Bronchial epithelial cell (primary cell): ENCODE results near the gene TXNDC17. TPM values are rescaled to one million over a fixed set of nuclear protein-coding genes. Genes with fewer than 3 reads are reported as not detected.

Source experiments
- DNase-seq: peaks from one replicate; pipeline ENCODE4 v3.0.0-alpha.2; 2010; ENCODE audit warnings: low read depth
- FAIRE-seq: peaks from 2 replicates; lab custom pipeline; 2011; peaks lifted over from hg19 to GRCh38; lab: Jason Lieb, UNC
- H3K27me3 ChIP-seq: 2 replicates; pipeline ENCODE4 v1.5.1; 2011; ENCODE audit warnings: low read length; ENCODE audit not compliant: control insufficient read depth, insufficient read depth
- H3K36me3 ChIP-seq: 2 replicates; pipeline ENCODE4 v1.5.1; 2011; ENCODE audit warnings: low read length; ENCODE audit not compliant: control insufficient read depth, insufficient read depth
- H3K4me3 ChIP-seq: 2 replicates; pipeline ENCODE4 v1.5.1; 2011; ENCODE audit warnings: mild to moderate bottlenecking, low read depth, low read length, control low read depth
- total RNA-seq: library from RNA; depleted of rRNA; stranded (reverse); fragments of >200 nt; gene quantifications from 2 replicates; pipeline ENCODE4 v1.2.1, GENCODE V29; 2014
- TF ChIP-seq, protein P1 (sequence below): IDR thresholded peaks from 2 replicates; pipeline ENCODE4 v1.5.1; 2011; ENCODE audit warnings: mild to moderate bottlenecking, moderate library complexity, low read length, control low read depth, inconsistent platforms; ENCODE audit not compliant: insufficient read depth, severe bottlenecking

Gene TXNDC17
- total RNA-seq, 1 donor from 2014 or later, result 222 TPM

DNA sequence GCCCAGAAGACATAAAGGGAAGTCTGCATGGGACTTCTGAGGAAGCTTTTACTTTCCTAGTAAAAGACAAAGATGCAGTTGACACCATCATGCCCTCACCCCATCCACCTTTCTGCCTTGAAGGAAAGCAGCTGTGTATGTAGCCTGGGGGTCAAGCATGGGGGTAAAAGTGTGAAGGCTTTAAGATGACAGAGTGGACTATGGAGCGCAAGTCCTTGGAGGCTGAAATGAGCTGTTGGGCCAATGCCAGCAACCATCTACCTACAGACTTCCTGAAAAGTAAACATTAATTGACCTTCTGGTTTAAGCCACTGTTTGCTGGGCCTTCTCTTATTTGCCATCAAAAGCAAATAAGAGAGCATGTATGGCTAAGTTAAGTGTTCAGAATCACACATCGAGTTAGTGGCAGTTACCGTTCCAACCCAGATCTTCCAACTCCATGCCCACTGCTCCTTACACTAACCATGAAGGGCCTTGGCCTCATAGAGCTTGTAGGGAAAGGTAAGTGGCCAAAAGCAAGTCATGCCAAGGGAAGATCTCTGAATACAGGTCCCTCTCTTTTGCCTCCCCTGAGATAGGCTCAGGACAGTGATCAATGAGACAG is 42.3 kb downstream of the TXNDC17 start:
- no peak for FAIRE-seq
- no peaks in the 10 kb centered on the region for H3K36me3 ChIP-seq
- H3K27me3 ChIP-seq, result no peaks in the 10 kb centered on the region
- no peak overlapping the region for H3K4me3 ChIP-seq
- TF ChIP-seq, protein P1, sequence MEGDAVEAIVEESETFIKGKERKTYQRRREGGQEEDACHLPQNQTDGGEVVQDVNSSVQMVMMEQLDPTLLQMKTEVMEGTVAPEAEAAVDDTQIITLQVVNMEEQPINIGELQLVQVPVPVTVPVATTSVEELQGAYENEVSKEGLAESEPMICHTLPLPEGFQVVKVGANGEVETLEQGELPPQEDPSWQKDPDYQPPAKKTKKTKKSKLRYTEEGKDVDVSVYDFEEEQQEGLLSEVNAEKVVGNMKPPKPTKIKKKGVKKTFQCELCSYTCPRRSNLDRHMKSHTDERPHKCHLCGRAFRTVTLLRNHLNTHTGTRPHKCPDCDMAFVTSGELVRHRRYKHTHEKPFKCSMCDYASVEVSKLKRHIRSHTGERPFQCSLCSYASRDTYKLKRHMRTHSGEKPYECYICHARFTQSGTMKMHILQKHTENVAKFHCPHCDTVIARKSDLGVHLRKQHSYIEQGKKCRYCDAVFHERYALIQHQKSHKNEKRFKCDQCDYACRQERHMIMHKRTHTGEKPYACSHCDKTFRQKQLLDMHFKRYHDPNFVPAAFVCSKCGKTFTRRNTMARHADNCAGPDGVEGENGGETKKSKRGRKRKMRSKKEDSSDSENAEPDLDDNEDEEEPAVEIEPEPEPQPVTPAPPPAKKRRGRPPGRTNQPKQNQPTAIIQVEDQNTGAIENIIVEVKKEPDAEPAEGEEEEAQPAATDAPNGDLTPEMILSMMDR, result no peak
- no peak for DNase-seq

DNA sequence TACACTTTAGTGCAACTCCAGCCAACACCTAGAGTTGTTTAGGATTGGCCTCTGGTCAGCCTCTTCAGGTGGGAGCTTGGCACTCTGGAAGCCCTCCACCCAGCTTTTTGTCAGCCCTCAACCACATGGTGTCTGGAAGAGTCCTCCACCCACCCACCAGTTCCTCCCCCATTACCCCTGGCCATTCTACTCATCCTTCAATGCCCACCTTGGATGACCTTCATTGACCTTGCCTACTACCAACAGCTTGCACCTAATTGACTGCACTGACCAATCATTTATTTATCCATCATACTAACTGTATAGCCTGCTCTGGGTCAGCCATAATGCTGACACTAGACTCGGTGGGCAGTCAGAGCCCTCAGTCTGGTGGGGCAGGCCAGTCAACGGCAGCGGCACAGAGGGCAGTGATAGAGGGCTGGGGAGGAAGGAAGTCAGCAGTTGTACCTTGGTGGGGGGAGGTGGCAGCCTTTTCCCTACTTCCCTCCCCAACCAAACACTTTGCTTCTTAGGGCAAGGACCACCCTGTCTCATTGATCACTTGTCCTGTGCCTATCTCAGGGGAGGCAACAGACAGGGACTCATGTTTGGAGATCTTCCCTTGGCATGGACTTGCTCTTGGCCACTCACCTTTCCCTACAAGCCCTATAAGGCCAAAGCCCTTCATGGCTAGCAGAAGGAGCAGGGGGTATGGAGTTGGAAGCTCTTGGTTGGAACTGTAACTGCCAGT is 43.0 kb downstream of the TXNDC17 start:
- no peak overlapping the region for H3K4me3 ChIP-seq
- TF ChIP-seq, protein P1, result no peak
- no peaks in the 10 kb centered on the region for H3K27me3 ChIP-seq
- H3K36me3 ChIP-seq, result no peaks in the 10 kb centered on the region
- DNase-seq (no peak), FAIRE-seq (no peak)

DNA sequence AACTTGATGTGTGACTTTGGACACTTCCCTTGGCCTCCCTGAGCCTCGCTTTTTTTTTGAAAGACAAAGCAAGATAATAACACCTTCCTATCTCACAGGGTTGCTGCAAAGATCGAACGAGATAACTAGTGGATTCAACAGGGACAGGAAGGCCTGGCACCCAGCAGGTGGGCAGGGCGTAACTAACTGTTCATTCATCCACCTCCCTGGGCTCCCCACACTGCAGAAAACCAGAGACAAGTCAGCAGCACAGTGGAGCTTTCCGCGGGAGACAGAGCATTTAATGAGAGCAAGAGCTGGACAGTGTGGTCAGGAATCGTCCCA is 43.6 kb downstream of the TXNDC17 start:
- Histone ChIP-seq H3K27me3 (no peaks in the 10 kb centered on the region), H3K4me3 (no peak overlapping the region), H3K36me3 (no peaks in the 10 kb centered on the region)
- DNase-seq (no peak), FAIRE-seq (no peak)
- TF ChIP-seq, protein P1, result no peak

DNA sequence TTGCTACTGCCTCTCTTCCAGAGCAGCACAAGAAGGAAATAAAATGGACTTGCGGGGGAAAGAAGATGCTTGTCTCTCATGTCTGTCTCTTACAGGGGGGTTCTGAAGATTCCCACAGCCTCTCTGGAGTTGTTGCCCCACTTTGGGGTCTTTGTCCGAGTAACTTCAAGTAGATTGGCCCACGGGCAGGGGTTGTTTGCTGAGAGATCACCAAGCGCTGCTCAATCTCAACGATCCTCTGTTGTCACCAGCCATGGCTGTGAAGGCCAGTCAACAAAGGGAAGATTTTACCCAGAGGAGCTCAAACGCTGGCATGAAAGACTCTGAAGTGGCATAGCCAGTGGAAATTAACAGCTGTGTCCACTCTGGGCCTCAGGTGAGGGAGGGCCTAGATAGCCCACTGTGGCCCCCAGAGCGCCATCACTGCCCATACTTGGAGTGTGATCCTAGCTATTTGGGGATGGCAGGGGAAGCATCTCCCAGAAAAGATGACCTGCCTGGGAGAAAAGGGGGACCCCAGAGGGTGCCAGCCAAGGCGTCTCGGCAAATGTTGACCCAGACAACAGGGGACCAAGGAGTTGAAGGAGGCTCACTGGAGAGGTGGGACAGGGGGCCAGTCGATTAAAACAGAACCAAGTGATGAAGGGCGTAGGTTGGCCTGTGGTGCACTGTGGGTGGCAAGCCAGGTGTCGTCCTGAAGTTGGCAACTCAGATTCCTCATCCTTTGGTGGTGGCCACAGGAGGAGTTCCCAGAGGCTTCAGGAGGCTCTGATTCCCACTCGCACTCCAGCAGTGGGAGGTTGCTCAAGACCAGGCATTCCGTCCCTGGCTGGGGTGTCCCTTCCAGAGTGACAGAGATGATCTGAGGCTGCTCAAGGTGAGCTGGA is 44.3 kb downstream of the TXNDC17 start:
- Histone ChIP-seq H3K4me3 (no peak overlapping the region), H3K36me3 (no peaks in the 10 kb centered on the region), H3K27me3 (no peaks in the 10 kb centered on the region)
- FAIRE-seq, result no peak
- TF ChIP-seq, protein P1, result no peak
- DNase-seq, result no peak

GRCh38 chr17:6686026-6686425 is 45.2 kb downstream of the TXNDC17 start:
- TF ChIP-seq, protein P1, result no peak
- FAIRE-seq (no peak), DNase-seq (no peak)
- Histone ChIP-seq H3K36me3 (no peaks in the 10 kb centered on the region), H3K4me3 (no peak overlapping the region), H3K27me3 (no peaks in the 10 kb centered on the region)
